Mucosa of descending colon (tissue), 3 donors: Measurements from ENCODE around the gene AFG3L2. TPM values are rescaled to one million over a fixed set of nuclear protein-coding genes. Genes with fewer than 3 reads are reported as not detected.
A peak's percentile ranks its signal among the peaks of the same experiment; 100 is the strongest.

Experiments
- ATAC-seq: fragments of 200-7000 bp; cut with Tn5 transposase; one replicate; pipeline ENCODE4 v1.9.1; 2020; ENCODE audit warnings: mild to moderate bottlenecking, moderate library complexity
- DNase-seq, 3 donors: peaks; one replicate each; pipeline ENCODE4 v3.0.0-alpha.2; 2020
- H3K36me3 ChIP-seq: fragments of 200-600 bp; one replicate; pipeline ENCODE4 v1.8.0; 2021; ENCODE audit warnings: low read depth, mild to moderate bottlenecking
- H3K4me1 ChIP-seq: fragments of 200-600 bp; one replicate; pipeline ENCODE4 v1.8.0; 2021; ENCODE audit warnings: low read depth, mild to moderate bottlenecking
- H3K4me3 ChIP-seq: fragments of 200-600 bp; one replicate; pipeline ENCODE4 v1.8.0; 2021; ENCODE audit warnings: mild to moderate bottlenecking
- H3K9me3 ChIP-seq: fragments of 200-600 bp; one replicate; pipeline ENCODE4 v1.8.0; 2021; ENCODE audit warnings: mild to moderate bottlenecking
- intact Hi-C, 2 donors: fragments of 100-400 bp; cut with DNase I in 1 of 2; cut with micrococcal nuclease in 1 of 2; formaldehyde crosslinking; loops; one replicate each; pipeline versions ENCODE4 v1.11.0 to v1.11.1; 2022; cut with DNase I, micrococcal nuclease
- long read RNA-seq, 2 donors: library from polyadenylated mRNA; unstranded; transcript quantifications; one replicate each; pipeline ENCODE4 v2.0.0, GENCODE V29; 2019 to 2021
- total RNA-seq, 3 donors: library from RNA; stranded (reverse); fragmentation: NEBNext Ultra II Directional in 2 of 3; extraction: Animal tissue kit (Norgen Biotek cat#: 25700) in 2 of 3; gene quantifications; one replicate each; pipeline versions ENCODE4 v1.2.1 to v1.2.4, GENCODE V29; 2021 to 2023
- TF ChIP-seq, protein P1 (sequence below): fragments of 200-600 bp; IDR thresholded peaks from one replicate; pipeline ENCODE4 v1.8.0; 2022; ENCODE audit warnings: antibody characterized with exemption, mild to moderate bottlenecking
- donor health status: DM: no; HTN: no; CAD: no; lungs with moderate emphysema.
- donor health status: DM: no; HTN: no; CAD: no.
- donor health status: DM: no; HTN: yes; CAD: no.

AFG3L2 gene
- 100 to 1,000 TPM in 1 of 3 donors, 10 to 100 TPM in 2; 68.5 to 104 (median 93.1) TPM for total RNA-seq
- long read RNA-seq, donor 1, transcript AFG3L2-201 (17 exons, 3,247 nt): major isoform, 142 of 177 reads
- long read RNA-seq, donor 1, partial matches to known transcripts: 11 of 177 reads
- long read RNA-seq, donor 1, other reads (novel, unspliced or antisense): 24 of 177 reads
- long read RNA-seq, donor 2, transcript AFG3L2-201 (17 exons, 3,247 nt): major isoform, 46 of 92 reads
- long read RNA-seq, donor 2, partial matches to known transcripts: 38 of 92 reads
- long read RNA-seq, donor 2, other reads (novel, unspliced or antisense): 8 of 92 reads

DNA sequence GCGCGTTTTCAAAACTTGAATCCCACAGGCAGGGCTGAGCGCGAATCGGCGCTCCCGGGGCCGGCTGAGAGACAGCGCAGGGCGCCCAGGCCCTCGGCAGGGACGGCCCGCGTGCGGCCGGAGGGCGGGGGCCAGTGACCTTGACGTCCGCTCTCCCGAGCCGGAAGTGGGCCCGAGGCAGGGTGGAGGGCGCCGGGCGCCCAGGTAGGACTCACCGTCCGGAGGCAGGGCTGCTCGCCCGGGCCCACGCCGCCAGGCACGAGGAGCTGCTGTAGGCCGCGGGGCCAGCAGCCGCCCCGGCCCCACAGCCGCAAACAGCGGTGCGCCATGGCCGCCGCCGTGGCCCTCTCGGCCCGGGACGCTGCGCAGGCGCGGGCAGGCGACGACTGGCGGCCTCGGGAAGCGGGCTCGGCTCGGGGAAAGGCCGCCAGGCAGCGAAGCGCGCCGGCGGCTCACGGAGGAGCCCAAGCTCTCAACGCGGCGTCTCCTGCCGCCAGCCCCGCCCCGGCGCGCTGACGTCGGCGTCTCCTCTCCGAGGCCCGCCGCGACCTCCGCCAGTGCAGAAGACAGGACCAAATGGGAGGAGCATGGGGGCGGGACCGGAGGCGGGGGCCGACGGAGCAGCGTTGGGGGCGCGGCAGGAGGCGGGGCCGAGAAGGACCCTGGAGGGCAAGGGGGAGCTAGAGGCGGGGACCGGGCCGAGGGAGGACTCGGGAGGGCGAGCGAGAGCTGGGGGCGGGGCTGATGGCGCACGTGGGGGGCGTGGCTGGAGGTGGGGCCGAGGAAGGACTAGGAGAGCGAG lies at the start of gene AFG3L2:
AFG3L2 (minus strand) TSS at position 474 of the 802 bp plus-strand sequence; CDS start at position 329, 145 bp downstream.
- peak within 1 kb of the TSS; percentile 86 for H3K4me3 ChIP-seq
- H3K36me3 ChIP-seq: no peaks in the 10 kb centered on the region
- H3K9me3 ChIP-seq: no peaks in the 10 kb centered on the region
- TF ChIP-seq, protein P1, sequence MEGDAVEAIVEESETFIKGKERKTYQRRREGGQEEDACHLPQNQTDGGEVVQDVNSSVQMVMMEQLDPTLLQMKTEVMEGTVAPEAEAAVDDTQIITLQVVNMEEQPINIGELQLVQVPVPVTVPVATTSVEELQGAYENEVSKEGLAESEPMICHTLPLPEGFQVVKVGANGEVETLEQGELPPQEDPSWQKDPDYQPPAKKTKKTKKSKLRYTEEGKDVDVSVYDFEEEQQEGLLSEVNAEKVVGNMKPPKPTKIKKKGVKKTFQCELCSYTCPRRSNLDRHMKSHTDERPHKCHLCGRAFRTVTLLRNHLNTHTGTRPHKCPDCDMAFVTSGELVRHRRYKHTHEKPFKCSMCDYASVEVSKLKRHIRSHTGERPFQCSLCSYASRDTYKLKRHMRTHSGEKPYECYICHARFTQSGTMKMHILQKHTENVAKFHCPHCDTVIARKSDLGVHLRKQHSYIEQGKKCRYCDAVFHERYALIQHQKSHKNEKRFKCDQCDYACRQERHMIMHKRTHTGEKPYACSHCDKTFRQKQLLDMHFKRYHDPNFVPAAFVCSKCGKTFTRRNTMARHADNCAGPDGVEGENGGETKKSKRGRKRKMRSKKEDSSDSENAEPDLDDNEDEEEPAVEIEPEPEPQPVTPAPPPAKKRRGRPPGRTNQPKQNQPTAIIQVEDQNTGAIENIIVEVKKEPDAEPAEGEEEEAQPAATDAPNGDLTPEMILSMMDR: no peak
- ATAC-seq (peak; percentile 91), DNase-seq (peak; percentile 100)
- intact Hi-C loops: no loop called here
- H3K4me1 ChIP-seq: peaks cover 31% of the 10 kb centered on the region

GRCh38 chr18:12424252-12424651 lies 47.2 kb upstream of the AFG3L2 start:
- no peak for ATAC-seq
- DNase-seq: no peak
- TF ChIP-seq, protein P1: no peak
- H3K9me3 ChIP-seq: no peaks in the 10 kb centered on the region
- H3K4me3 ChIP-seq: no peak overlapping the region
- H3K36me3 ChIP-seq: no peaks in the 10 kb centered on the region
- intact Hi-C loops: no loop called here
- peaks cover 5% of the 10 kb centered on the region for H3K4me1 ChIP-seq

DNA sequence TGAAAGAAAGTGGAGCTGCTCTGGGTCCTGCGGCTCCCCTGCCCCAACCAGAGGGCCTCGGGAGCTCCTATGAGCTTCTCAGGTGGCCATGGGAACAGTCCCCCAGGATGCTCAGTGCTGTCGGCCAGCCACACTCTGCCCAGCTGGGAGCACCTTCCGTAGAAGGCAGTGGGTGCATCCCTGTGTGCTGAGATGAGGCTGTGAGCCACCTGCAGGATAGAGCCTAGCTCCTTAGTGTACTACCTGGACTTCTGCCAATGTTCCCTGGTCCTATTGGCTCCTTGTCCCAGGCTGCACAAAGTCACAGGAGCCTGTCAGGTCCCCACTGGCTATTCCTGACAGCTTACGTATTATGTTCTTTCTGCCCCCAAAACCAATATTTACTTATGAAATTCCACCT lies 46.8 kb upstream of the AFG3L2 start:
- Histone ChIP-seq H3K4me1 (peaks cover 5% of the 10 kb centered on the region), H3K9me3 (no peaks in the 10 kb centered on the region), H3K36me3 (no peaks in the 10 kb centered on the region), H3K4me3 (no peak overlapping the region)
- intact Hi-C loops: no loop called here
- ATAC-seq (no peak), DNase-seq (no peak)
- TF ChIP-seq, protein P1: no peak

- TF ChIP-seq, protein P1: no peak
- Histone ChIP-seq H3K36me3 (no peaks in the 10 kb centered on the region), H3K4me3 (no peak overlapping the region), H3K9me3 (no peaks in the 10 kb centered on the region), H3K4me1 (peaks cover 5% of the 10 kb centered on the region)
- DNase-seq (no peak), ATAC-seq (no peak)
- intact Hi-C loops: no loop called here
Measured at GRCh38 chr18:12423393-12423792, 46.4 kb upstream of the AFG3L2 start.

DNA sequence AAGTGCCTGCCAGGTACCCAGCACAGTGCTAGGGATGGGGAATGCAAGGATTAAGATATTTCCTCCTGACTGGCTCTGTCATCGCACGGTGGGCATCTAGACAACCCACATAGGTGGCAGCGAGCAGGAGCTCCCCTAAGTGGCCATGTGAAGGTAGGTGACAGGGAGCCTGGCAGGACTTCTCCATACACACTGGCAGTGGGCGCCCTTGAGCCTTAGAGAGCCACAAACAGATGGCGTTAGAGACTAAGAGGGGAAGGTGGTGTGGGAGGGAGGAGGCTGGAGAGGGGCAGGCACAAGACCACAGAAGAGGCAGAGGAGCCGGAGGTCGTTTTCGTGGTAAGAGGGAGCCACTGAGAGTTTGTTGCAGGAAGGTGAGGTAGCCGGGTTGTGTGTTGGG lies 45.9 kb upstream of the AFG3L2 start:
- DNase-seq: no peak
- TF ChIP-seq, protein P1: no peak
- Histone ChIP-seq H3K4me1 (peaks cover 5% of the 10 kb centered on the region), H3K9me3 (no peaks in the 10 kb centered on the region), H3K4me3 (no peak overlapping the region), H3K36me3 (no peaks in the 10 kb centered on the region)
- ATAC-seq: peak; percentile 20
- intact Hi-C loops: no loop called here
